ENCODE measurements around the gene WDR26. TPM values are rescaled to one million over a fixed set of nuclear protein-coding genes. Genes with fewer than 3 reads are reported as not detected.
"Not testable (repeated sequence)": the region's sequence is repeated elsewhere in the genome, so short reads cannot be mapped to it uniquely, and the experiment has no call there.

Gene WDR26
- total RNA-seq, 2 donors from 2014 or later = 82.2 to 92.2 TPM

DNA sequence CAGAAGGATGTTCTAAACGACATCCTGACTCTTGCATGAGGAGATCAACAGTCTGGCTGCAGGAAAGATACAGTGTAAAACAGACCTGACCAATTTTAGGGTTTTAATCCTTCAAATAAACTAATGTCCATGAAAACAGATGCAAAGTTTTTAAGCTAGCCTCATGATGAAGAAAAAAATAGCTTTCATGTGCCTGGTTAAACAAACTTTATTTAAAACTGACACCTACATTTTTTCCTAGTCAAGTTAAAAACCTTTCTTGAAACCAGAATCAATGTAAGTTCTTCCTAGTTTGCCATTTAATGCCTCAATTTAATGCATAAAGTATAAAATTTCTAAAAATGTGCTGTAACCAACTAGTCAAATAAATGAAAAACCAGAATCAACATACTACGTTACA lies 2.9 kb downstream of the WDR26 start:
- peak overlapping the region; percentile 70 for H3K27ac Mint-ChIP-seq
- peaks cover 72% of the 10 kb centered on the region for H3K4me1 Mint-ChIP-seq (ENCODE audit: low read depth)
- H3K27me3 Mint-ChIP-seq (ENCODE audit: low read depth) = no peaks in the 10 kb centered on the region
- no peaks in the 10 kb centered on the region for H3K9me3 Mint-ChIP-seq
- peaks cover 13 to 26% of the 10 kb centered on the region in 2 donors for H3K36me3 Mint-ChIP-seq (ENCODE audit: insufficient read depth in 2 of 2)
- DNase-seq = no peak
- peak overlapping the region; percentile 92 to 99 for H3K4me3 Mint-ChIP-seq
- ATAC-seq (replicated peaks in 1 of 2) = no peak

DNA sequence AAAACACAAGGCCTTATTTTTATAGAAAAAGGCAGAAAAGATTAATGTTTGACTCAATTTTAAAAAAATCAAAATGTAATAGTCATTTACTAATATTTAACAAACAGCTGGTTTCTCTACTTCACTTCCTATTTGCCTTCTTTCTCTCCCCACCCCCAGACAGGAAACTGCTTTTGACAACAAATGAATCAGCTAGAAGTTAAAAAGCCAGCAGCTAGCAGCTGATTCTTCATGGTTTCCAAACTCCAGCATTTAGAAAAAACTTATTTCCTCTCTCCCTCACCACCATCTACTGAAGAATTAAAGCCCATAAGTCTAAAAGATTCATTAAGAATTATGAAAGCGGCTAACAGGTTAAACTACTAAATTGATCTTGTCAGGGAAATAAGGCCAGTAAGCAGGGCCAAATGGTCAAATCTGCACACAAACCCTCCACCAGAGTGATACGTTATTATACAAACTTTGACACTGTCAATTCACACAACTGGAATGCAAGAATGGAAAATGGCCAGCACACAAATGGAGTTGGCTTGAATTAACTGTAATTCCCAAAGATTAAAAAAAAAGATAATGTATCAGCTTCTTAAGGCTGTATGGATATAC lies 4.0 kb downstream of the WDR26 start:
- H3K27me3 Mint-ChIP-seq (ENCODE audit: low read depth) = no peaks in the 10 kb centered on the region
- H3K27ac Mint-ChIP-seq = peak overlapping the region; percentile 87
- peak overlapping the region; percentile 68 to 94 for H3K4me3 Mint-ChIP-seq
- no peaks in the 10 kb centered on the region for H3K9me3 Mint-ChIP-seq
- ATAC-seq (replicated peaks in 1 of 2) (no peak), DNase-seq (peak; percentile 24 to 26)
- H3K4me1 Mint-ChIP-seq (ENCODE audit: low read depth) = peaks cover 68% of the 10 kb centered on the region
- peaks cover 13 to 28% of the 10 kb centered on the region in 2 donors for H3K36me3 Mint-ChIP-seq (ENCODE audit: insufficient read depth in 2 of 2)

DNA sequence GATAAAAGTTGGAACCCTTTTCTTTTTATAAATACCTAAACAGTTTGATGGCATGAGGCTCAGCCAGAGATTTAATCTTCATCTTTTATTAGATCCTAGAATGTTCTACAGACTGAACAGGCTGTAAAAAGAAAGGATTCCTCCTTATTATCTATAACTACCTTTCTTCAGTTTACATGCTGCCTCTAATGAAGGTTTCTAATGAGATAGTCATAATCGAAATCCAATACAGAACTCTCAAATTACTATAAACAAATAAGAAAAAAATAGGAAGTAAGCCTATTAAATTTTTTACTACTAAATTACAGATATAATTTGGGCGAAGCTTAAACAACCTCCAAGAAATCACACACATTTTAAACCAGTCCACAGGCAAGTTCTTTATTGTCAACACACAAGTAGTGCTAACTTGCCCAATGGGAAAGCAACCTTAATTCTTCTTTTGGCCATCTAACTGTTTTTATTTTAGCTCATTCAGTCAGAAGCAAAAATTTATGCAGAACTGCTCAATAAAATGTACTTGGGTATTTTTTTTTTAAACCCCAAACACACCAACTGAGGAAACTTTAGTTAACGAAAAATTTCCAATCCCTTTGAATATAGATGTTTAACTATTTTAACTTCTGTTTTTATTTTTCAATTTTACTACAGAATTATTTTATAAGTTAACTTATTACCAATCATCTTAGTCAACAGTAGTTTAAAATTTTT lies 4.8 kb downstream of the WDR26 start:
- Mint-ChIP-seq H3K27me3 (ENCODE audit: low read depth) (no peaks in the 10 kb centered on the region), H3K4me1 (ENCODE audit: low read depth) (peaks cover 70% of the 10 kb centered on the region), H3K4me3 (no peak overlapping the region), H3K9me3 (no peaks in the 10 kb centered on the region), H3K36me3 (ENCODE audit: insufficient read depth in 2 of 2) (peaks cover 15 to 34% of the 10 kb centered on the region in 2 donors), H3K27ac (no peak overlapping the region)
- DNase-seq (no peak), ATAC-seq (replicated peaks in 1 of 2) (no peak)

DNA sequence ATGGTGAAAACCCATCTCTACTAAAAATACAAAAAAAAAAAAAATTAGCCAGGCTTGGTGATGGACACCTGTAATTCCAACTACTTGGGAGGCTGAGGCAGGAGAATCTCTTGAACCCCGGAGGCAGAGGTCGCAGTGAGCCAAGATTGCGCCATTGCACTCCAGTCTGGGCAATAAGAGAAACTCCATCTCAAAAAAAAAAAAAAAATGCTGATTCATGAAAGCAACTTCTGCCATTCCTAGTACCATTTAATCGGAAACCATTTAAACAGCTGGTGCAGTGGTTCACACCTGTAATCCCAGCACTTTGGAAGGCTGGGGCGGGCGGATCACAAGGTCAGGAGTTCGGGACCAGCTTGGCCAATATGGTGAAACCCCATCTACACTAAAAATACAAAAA lies 5.9 kb downstream of the WDR26 start:
- Mint-ChIP-seq H3K4me1 (ENCODE audit: low read depth) (peaks cover 72% of the 10 kb centered on the region), H3K36me3 (ENCODE audit: insufficient read depth in 2 of 2) (peaks cover 15 to 40% of the 10 kb centered on the region in 2 donors), H3K27ac (peak overlapping the region; percentile 87), H3K4me3 (peak overlapping the region in 1 of 2 donors; percentile 49)
- H3K9me3 Mint-ChIP-seq; H3K27me3 Mint-ChIP-seq (ENCODE audit: low read depth); DNase-seq; ATAC-seq (replicated peaks in 1 of 2): not testable (repeated sequence)

- Mint-ChIP-seq H3K9me3 (no peaks in the 10 kb centered on the region), H3K27me3 (ENCODE audit: low read depth) (no peaks in the 10 kb centered on the region), H3K4me1 (ENCODE audit: low read depth) (peaks cover 61% of the 10 kb centered on the region), H3K4me3 (no peak overlapping the region), H3K36me3 (ENCODE audit: insufficient read depth in 2 of 2) (peaks cover 7 to 37% of the 10 kb centered on the region in 2 donors), H3K27ac (no peak overlapping the region)
- ATAC-seq (replicated peaks in 1 of 2) = no peak
- no peak for DNase-seq
Observed at GRCh38 chr1:224427346-224427745, 7.3 kb downstream of the WDR26 start.

DNA sequence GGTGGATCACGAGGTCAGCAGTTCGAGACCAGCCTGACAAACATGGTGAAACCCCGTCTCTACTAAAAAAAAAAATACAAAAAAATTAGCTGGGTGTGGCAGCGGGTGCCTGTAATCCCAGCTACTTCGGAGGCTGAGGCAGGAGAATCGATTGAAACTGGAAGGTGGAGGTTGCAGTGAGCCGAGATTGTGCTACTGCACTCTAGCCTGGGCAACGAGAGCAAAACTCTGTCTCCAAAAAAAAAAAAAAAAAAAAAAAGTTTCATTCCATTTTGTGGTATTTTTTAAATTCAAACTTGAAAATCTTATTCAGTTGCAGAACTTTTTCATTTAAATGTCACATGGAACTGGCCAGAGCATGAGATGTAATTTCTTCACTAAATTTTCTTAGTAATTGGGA lies 7.7 kb downstream of the WDR26 start:
- not testable (repeated sequence) for H3K9me3 Mint-ChIP-seq; H3K27me3 Mint-ChIP-seq (ENCODE audit: low read depth); H3K27ac Mint-ChIP-seq; DNase-seq; H3K4me3 Mint-ChIP-seq; ATAC-seq (replicated peaks in 1 of 2)
- Mint-ChIP-seq H3K36me3 (ENCODE audit: insufficient read depth in 2 of 2) (peaks cover 11 to 42% of the 10 kb centered on the region in 2 donors), H3K4me1 (ENCODE audit: low read depth) (peaks cover 56% of the 10 kb centered on the region)

- Mint-ChIP-seq H3K9me3 (no peaks in the 10 kb centered on the region), H3K27me3 (ENCODE audit: low read depth) (no peaks in the 10 kb centered on the region), H3K27ac (peak overlapping the region; percentile 95), H3K36me3 (ENCODE audit: insufficient read depth in 2 of 2) (peaks cover 10 to 43% of the 10 kb centered on the region in 2 donors), H3K4me3 (no peak overlapping the region), H3K4me1 (ENCODE audit: low read depth) (peaks cover 48% of the 10 kb centered on the region)
- DNase-seq = no peak
- no peak for ATAC-seq (replicated peaks in 1 of 2)
Observed at GRCh38 chr1:224425279-224425884, 9.2 kb downstream of the WDR26 start.

DNA sequence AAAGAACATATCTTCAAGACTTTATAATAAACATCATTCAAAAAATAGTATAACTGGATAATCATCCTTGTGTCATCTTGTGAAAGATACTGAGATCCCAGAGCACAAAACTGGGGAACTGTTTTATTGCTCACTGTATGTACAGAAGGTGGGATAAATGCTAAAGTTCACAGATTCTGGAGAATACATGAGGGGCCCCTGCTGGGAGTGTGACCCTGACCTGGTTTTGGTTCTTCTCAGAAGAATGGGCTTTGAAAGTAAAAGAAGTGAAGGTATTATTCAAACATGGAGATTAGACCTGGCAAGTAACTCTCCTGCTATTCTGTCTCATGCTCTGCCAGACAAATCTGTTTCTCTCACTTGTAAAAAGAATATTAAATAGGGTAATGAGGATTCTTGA lies 14.5 kb downstream of the WDR26 start:
- peak overlapping the region; percentile 87 for H3K27ac Mint-ChIP-seq
- H3K27me3 Mint-ChIP-seq (ENCODE audit: low read depth) = no peaks in the 10 kb centered on the region
- H3K36me3 Mint-ChIP-seq (ENCODE audit: insufficient read depth in 2 of 2) = peaks cover 18 to 47% of the 10 kb centered on the region in 2 donors
- DNase-seq (no peak), ATAC-seq (replicated peaks in 1 of 2) (no peak)
- no peak overlapping the region for H3K4me3 Mint-ChIP-seq
- H3K9me3 Mint-ChIP-seq = no peaks in the 10 kb centered on the region
- H3K4me1 Mint-ChIP-seq (ENCODE audit: low read depth) = peaks cover 9% of the 10 kb centered on the region

GRCh38 chr1:224411766-224412165 lies 22.8 kb downstream of the WDR26 start:
- H3K4me1 Mint-ChIP-seq (ENCODE audit: low read depth) = peaks cover 17% of the 10 kb centered on the region
- H3K27ac Mint-ChIP-seq = peak overlapping the region; percentile 63
- DNase-seq (no peak), ATAC-seq (replicated peaks in 1 of 2) (peak in 1 of 2 donors; percentile 38)
- no peak overlapping the region for H3K4me3 Mint-ChIP-seq
- no peaks in the 10 kb centered on the region for H3K27me3 Mint-ChIP-seq (ENCODE audit: low read depth)
- peaks cover 9 to 15% of the 10 kb centered on the region in 2 donors for H3K36me3 Mint-ChIP-seq (ENCODE audit: insufficient read depth in 2 of 2)
- no peaks in the 10 kb centered on the region for H3K9me3 Mint-ChIP-seq

- H3K27ac Mint-ChIP-seq = no peak overlapping the region
- DNase-seq (no peak), ATAC-seq (replicated peaks in 1 of 2) (no peak)
- no peak overlapping the region for H3K4me3 Mint-ChIP-seq
- H3K36me3 Mint-ChIP-seq (ENCODE audit: insufficient read depth in 2 of 2) = peaks cover 2 to 21% of the 10 kb centered on the region in 2 donors
- H3K27me3 Mint-ChIP-seq (ENCODE audit: low read depth) = no peaks in the 10 kb centered on the region
- no peaks in the 10 kb centered on the region for H3K9me3 Mint-ChIP-seq
- peaks cover 26% of the 10 kb centered on the region for H3K4me1 Mint-ChIP-seq (ENCODE audit: low read depth)
Observed at GRCh38 chr1:224408294-224408590, 26.4 kb downstream of the WDR26 start.

DNA sequence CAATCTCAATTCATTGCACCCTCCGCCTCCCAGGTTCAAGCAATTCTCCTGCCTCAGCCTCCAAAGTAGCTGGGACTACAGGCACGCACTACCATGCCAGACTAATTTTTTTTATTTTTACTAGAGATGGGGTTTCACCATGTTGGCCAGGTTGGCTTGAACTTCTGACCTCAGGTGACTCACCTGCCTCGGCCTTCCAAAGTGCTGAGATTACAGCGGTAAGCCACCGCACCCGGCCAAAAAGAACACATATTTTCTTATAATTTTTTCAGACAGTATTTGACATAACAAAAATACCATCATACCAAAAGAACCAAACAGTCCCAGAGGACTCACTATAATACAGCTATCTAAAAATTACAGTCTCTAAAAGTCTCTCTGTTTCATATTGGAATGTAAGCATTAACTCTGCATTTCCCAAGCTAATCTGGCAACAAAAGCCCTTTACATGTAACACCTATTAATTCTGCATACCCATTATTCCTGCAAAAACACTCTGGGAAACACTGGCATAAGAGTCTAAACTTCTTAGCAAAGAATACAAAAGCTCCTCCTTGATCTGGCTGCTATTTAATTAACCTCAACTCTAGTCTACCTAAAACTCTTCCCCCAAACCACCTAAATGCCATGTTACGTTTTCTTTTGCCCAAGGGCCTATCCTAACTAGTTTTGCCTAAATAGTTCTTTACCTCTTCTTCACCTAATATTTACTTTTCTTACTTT lies 26.9 kb downstream of the WDR26 start:
- Mint-ChIP-seq H3K4me3 (no peak overlapping the region), H3K4me1 (ENCODE audit: low read depth) (peaks cover 26% of the 10 kb centered on the region), H3K9me3 (no peaks in the 10 kb centered on the region), H3K36me3 (ENCODE audit: insufficient read depth in 2 of 2) (peaks cover 2 to 21% of the 10 kb centered on the region in 2 donors), H3K27ac (no peak overlapping the region), H3K27me3 (ENCODE audit: low read depth) (no peaks in the 10 kb centered on the region)
- ATAC-seq (replicated peaks in 1 of 2) (no peak), DNase-seq (no peak)

- H3K4me3 Mint-ChIP-seq = no peak overlapping the region
- no peak for ATAC-seq (replicated peaks in 1 of 2)
- peaks cover 28% of the 10 kb centered on the region for H3K4me1 Mint-ChIP-seq (ENCODE audit: low read depth)
- H3K27me3 Mint-ChIP-seq (ENCODE audit: low read depth) = no peaks in the 10 kb centered on the region
- peak overlapping the region; percentile 44 for H3K27ac Mint-ChIP-seq
- no peak for DNase-seq
- peaks cover 2 to 24% of the 10 kb centered on the region in 2 donors for H3K36me3 Mint-ChIP-seq (ENCODE audit: insufficient read depth in 2 of 2)
- no peaks in the 10 kb centered on the region for H3K9me3 Mint-ChIP-seq
Observed at GRCh38 chr1:224406216-224406615, 28.4 kb downstream of the WDR26 start.

GRCh38 chr1:224405604-224405970 lies 29.0 kb downstream of the WDR26 start:
- Mint-ChIP-seq H3K27ac (peak overlapping the region; percentile 44), H3K4me1 (ENCODE audit: low read depth) (peaks cover 28% of the 10 kb centered on the region), H3K36me3 (ENCODE audit: insufficient read depth in 2 of 2) (peaks cover 7 to 25% of the 10 kb centered on the region in 2 donors)

More at GRCh38 chr1:224405604-224405970, 29.0 kb downstream of the WDR26 start:
- DNase-seq (no peak), ATAC-seq (replicated peaks in 1 of 2) (no peak)
- no peak overlapping the region for H3K4me3 Mint-ChIP-seq
- H3K9me3 Mint-ChIP-seq = no peaks in the 10 kb centered on the region
- H3K27me3 Mint-ChIP-seq (ENCODE audit: low read depth) = no peaks in the 10 kb centered on the region
